ENCODE data around the gene ABHD17C.

Gene ABHD17C

DNA sequence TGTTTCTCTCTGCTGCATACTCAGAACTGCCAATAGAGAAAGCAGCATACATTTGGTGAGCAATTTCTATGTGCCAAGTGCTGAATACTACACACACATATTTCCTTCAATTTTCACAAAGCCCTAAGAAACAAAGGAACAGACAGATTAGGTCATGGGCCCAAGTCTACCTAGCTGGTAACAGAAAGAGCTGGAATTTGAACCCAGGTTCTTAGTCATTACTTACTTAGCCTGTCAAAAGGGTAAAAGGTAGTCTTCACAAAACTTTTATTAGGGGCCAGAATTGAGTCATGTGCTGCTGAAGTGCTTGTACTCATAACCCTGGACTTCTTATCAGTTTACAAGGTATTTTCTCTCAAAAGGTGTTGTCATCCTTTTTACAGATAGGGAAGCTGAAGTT is 10.4 kb upstream of the ABHD17C start:
- H3K27ac ChIP-seq = no peak overlapping the region

DNA sequence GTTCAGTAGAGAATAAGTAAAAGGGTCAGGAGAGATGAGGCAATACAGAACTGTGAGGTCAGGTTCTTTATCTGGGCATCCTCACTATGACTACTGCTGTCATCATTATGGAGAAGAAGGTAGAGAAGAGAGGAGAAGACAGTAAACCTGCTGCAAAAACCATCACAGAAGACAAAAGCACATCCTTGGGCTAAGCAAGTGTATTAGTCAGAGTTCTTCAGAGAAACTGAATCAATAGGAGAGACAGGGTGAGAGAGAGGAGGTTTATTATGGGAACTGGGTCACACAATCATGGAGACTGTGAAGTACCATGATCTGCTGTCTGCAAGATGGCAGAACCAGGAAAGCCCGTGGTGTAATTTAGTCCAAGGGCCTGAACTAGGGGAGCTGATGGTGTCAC is 9.5 kb upstream of the ABHD17C start:
- no peak overlapping the region for H3K27ac ChIP-seq
- no peak overlapping the region for H3K4me3 ChIP-seq

More for the DNA sequence above, 10.4 kb upstream of the ABHD17C start:
- H3K4me3 ChIP-seq = no peak overlapping the region

DNA sequence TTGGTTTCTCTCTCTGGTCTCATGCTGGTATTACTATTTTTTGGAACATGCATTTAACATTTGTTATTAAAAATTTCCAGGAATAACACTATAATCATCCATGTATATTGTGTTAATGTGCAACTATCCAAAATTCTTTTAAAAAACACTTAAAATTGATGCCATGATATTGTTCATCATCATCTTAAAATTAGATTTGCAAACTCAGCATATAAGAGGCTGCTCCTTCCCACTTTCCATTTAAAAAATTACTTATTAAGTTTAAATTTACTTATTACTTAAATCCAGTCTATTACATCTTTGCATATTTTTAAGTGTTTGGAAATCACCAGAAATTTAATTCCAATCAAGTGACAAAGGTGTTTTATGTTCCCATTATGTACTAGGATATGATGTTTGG is 5.8 kb upstream of the ABHD17C start:
- no peak overlapping the region for H3K4me3 ChIP-seq
- no peak overlapping the region for H3K27ac ChIP-seq

DNA sequence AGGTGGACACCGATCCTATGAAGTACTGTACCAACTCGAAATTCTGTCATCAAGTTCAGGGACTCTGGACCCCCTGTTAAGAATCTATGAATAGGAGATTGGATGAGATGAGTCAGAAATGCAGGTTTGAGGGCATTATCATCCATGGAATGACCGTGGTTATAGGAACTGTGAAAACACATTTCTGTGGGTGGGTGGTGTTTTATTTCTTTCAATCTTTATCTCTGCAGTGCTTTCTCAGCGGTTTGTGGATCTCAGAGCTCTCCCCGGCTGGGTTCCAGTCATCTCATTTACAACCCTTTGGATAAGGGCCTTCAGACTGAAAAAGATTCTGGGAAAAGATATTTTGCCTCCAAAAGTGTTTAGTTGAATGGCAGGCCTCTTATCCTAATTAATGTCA is 5.4 kb upstream of the ABHD17C start:
- Histone ChIP-seq H3K27ac (no peak overlapping the region), H3K4me3 (no peak overlapping the region)

DNA sequence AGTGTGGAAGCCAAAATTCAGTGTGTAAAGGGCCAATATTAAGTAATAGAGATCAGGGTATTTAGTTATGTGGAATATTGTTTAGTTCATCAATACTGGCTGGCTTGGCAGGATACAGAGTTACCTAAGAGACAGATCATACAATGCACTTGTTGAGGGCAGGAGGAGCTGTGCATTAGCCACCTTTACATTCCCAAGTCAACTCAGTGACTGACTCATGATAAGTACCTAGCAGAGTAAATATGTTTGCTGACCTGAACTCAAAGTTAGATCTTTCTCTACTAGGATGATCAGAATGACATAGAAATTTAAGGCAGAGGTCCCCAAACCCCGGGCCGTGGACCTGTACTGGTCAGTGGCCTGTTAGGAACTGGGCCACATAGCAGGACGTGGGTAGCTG is 3.5 kb upstream of the ABHD17C start:
- Histone ChIP-seq H3K4me3 (no peak overlapping the region), H3K27ac (no peak overlapping the region)

DNA sequence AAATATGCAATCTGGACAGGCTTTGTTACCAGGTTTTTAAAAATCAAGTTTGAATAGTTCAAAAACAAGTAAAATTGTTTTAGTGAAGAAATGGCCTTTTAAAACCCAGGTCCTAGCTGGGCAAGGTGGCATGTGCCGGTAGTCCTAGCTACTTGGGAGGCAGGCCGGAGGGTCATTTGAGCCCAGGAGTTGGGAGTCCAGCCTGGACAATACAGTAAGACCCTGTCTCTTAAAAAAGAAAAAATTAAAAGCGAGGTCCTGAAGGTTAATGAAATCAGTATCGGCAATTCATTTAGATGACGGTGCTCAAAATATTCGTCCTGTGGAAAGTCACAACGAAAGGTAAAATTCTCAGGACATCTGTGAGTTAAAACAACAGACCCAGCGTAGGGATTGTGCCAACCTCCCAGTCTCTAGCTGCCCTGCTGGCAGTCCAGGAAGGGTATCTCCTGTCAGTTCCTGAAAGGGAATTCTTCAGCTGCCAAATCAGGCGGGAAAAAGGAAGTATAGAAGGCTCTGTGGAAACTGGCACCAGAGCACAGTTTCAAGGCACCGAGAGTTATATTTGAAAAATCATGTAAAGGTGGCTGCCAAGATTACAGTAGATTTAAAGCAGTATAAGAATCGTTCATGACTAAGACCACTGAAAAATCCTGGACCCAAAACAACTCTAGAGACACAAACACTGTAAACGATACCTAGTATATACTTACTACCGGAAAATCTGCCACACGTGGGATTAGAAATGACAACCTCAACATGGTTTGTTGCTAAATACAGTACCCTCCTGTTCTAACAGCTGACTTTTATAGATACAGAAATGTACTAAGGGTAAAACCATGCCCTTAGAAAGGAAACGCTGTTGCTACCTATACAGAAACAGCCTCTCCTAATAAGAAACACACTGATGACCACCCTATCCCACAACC is 1.2 kb upstream of the ABHD17C start:
- Histone ChIP-seq H3K27ac (peak overlapping the region in 19 of 21 experiments; percentile 79 to 93 (median 90)), H3K4me3 (peak overlapping the region; percentile 63 to 77 (median 73))

DNA sequence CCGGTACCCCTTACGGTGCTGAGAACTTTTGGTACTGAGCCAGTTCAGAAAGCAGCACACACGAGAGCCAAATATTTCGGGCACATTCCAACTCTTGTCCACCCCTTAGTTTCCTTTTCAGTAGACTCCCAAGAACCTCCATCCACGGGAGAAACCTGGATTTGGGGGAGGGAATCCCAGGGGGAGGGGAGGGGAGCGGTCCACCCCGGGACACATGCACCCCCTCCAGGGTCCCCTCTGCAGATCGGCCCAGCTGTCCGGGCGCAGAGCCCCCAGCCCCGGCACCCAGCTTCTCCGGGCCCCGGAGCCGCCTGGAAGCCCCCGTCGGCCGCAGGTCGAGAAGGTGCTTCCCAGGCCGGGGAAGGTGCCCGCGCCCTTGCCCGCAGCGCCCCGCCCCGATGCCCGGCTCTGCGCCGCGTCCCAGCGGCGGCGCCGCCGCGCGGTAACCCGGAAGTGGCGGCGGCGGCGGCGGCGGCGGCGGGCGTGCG is 455 bp upstream of the ABHD17C start:
- Histone ChIP-seq H3K27ac (peak overlapping the region; percentile 76 to 93 (median 89)), H3K4me3 (peak overlapping the region; percentile 63 to 77 (median 73))

DNA sequence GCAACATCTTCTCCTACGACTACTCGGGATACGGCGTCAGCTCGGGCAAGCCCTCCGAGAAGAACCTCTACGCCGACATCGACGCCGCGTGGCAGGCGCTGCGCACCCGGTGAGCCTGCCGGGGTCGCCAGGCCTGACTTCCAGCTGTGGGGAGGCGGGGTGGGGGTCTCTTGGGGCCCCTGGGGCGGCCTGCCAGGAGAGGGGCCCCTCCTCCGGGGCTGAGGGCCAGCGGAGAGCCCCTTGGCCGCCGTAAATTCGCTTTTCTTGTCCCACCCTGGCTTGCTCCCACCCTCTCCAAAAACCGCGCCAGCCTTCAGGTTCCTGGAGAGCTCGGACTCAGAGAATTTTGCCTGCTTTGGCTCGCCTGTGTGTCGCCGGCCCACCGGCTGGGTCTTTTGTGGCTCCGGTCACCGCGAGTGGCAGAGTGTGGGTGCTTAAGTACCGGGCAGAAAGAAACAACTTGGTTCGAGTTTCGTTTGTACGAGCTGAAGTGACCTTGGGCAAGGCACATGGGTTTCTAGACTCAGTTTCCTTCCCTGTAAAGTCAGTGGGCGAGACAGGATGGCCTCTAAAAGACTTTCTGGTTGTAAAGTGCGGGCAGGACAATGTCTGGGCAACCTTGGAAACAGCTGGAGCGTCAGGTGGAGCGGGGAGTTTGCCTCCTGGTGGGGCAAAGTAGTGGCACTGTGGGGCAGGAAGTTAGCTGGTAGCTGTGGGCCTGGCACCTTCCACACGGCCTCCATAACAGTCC is 976 bp downstream of the ABHD17C start:
- peak overlapping the region in 20 of 21 experiments; percentile 34 to 93 (median 77) for H3K27ac ChIP-seq
- peak overlapping the region; percentile 46 to 83 (median 58) for H3K4me3 ChIP-seq

DNA sequence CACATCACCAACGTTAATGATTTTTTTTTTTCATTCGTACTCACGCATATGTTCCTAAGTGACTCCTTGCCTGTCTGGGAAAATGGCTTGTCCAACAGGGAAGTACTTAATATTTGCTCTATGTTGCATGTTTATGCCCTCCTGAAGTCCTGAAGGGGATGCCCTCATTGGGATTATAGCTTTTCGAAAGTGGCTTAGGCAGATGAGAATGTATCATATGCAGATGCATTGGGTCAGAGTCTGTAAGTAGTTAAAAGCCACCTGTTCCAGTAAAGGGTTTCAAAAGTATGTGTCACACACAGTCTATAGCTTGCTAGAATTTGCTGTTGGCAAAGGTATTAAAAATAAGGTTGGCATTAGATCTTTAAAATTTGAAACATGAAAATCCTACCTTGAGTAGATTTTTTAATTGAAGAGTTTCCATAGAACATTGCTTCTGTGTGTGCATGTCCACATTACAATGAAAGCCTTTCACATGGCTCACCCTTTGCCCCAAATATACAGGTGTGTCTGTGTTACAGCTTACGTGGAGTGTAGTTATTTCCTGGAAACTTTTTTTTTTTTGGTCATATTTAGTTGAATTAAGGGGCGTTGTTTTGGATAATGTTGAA is 2.1 kb downstream of the ABHD17C start:
- peak overlapping the region in 5 of 21 experiments; percentile 31 to 93 (median 82) for H3K27ac ChIP-seq
- H3K4me3 ChIP-seq = peak overlapping the region in 6 of 7 experiments; percentile 46 to 83 (median 56)

DNA sequence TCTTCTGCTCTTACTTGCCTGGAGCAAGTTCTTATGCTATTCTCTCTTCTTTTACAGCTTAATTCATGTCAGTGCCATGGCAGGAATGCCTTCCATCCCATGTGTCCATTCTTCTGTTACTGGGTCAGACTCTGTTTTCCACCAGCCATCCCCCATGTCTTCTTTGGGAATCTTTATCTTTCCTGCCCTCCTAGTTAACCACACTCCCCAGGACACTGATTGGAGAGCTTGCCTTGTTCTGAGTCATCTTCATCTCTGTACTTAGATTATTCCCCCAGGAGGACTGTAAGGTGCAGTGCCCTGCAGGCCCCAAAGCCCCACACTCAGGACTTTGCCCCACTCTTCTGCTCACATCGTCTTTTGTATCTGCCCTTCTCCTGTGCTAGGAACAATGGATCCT is 3.6 kb downstream of the ABHD17C start:
- H3K4me3 ChIP-seq = no peak overlapping the region
- H3K27ac ChIP-seq = no peak overlapping the region

DNA sequence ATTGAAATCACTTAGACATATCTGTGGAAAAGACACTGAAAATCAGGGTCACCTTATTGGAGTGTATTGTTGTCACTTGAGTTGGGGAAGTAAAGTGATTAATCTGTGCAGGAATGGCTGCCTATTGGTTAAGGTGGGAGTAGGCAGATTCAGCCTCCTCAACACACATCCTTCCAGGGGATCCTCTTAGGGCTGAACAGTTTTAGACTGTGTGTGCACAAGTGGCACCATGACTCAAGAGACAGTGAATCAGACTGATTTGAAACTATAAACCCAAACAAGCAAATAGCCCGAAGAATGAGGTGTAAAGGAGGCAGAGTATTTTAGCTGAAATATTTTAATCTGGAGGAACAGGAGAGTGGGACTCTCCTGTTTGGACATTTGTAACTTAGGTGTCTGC is 4.9 kb downstream of the ABHD17C start:
- H3K4me3 ChIP-seq = no peak overlapping the region
- H3K27ac ChIP-seq = no peak overlapping the region

DNA sequence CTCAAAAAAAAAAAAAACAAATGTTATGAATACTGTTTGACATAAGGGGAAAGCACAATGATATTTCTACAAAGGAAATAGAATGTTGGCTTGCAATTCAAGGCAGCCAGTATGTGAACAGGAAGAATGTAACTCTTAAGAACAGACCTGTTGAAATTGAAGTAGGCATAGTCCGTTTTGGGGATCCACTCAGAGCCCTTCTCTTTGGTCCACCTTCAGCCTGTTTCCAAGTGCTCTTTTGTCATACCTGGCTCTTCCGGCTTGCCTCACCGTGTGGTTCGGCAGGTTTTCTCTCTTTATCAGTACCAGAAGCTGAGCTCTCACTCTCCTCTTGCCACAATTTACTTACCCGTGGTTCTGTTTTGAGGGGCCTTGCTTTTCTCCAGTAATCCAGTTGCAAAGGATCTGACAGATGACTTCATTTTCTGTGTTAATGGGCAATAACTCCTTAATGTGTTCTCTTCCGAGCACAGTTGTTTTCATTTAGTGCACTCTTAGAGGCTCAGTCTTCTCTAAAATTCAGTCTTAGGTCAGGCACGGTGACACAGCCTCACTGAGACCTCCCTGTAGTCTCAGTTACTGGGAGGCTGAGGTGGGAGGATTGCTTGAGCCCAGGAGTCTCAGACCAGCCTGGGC is 6.7 kb downstream of the ABHD17C start:
- no peak overlapping the region for H3K4me3 ChIP-seq
- peak overlapping the region in 5 of 21 experiments; percentile 17 to 59 (median 32) for H3K27ac ChIP-seq

DNA sequence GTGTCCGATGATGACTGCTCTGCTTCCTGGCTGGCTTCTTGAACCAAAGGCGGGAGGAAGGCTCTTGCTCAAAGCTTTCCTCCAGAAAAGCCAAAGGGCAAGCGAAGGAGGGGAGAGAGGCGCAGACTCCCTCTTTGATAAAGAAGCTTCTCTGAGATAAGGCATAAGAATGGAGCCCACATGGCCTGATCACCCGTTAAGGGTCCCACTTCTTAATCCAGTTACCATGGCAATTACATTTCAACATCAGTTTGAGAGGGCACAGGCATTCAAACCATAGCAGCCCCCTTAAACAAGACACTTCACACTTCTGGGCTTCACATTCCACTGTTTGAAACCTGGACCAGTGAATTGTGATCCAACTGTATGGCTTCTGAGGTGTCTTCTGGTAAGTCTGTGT is 8.0 kb downstream of the ABHD17C start:
- H3K4me3 ChIP-seq = no peak overlapping the region
- H3K27ac ChIP-seq = no peak overlapping the region

DNA sequence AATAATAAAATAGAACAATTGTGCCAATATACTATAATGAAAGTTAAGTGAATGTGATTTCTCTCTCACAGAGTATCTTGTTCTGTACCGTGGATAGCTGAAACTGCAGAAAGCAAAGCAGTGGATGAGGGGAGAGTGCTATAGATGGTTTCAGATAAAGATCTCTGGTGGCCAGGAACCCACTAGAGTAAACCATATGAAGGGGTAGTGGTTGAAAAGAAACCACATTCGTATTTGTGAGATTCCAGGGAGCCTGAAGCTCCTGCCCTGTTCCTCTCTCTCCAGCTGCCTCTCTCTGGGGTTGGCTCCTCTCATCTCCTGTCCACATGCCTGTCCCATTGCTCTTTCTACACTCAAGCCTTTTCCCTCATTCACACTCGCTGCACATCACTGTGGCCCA is 8.9 kb downstream of the ABHD17C start:
- Histone ChIP-seq H3K27ac (no peak overlapping the region), H3K4me3 (no peak overlapping the region)

DNA sequence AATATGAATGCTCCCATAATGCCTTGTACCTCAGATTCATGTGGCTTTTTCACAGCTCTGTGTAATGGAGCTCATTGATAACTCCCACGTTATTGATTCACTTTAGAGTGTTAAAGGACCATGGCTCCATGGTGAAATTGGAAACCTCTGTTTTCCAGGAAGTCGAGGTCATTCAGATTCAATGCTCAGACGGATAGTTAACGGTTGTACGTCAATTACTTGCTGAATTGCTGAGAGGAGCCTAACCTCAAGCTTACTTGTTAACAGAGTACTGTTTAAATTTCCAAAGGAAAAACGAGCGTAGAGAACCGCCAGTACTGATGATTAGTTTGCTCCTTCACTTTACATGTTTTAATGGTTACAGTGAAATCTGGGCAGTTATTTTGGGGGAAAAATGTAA is 11.1 kb downstream of the ABHD17C start:
- H3K27ac ChIP-seq = no peak overlapping the region
- no peak overlapping the region for H3K4me3 ChIP-seq

DNA sequence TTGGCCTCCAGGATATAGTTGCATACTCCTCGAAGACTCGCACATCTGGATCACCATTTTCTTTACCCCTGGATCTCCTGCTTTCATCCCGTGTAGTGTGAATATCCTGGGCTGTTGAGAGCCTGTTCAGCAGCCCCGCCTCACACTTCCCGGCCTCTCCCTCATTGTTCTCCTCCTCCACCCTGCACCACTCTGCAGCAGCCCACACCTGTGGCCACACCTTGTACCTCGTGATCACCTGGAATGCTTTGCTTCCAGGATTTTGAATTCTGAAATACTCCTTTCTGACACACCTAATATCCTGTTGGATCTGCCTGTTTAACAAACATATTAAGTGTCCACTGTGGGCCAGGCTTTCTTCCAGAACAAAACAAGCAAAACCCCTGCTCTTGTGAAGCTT is 14.4 kb downstream of the ABHD17C start:
- peak overlapping the region in 3 of 21 experiments; percentile 14 to 59 (median 22) for H3K27ac ChIP-seq
- H3K4me3 ChIP-seq = no peak overlapping the region

DNA sequence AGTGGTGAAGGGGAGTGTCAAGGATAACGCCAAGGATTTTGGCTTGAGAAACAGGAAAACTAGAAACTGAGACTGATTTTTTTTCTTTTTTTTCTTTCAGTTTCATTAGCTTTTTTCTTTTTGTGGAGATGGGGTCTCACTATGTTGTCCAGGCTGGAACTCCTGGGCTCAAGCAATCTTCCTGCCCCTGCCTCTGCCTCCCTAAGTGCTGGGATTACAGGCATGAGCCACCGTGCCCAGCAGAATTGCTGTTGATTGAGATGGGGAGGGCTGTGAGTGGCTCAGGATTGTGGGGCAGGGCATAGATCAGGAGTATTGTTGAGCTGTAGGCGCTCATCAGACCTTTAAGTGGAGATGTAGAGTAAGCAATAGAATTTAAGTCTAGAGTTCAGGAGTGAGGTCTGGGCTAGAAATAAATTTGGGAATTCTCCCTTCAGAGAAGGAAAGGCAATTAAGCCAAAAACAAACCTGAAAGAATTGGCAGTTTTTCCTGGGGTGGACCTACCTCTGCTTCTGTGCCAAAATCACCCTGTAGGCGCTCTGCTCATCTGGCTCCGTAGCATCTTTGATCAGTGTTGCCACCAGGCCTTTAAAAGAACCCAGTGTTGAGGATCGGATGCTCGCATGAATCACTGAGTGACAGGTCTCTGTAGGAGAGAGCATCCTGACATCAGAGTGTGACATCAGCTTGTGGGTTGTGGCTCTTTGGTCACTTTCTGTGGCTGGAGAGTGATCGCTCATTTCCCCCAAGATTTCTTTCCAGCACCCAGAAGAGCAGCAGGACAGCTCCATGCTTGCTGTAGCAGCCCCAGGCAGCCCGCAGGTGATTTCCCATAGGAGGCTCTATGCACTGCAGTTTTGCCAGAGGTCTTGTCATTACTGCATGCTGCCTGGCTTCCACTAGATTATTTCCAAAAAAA is 15.8 kb downstream of the ABHD17C start:
- Histone ChIP-seq H3K4me3 (no peak overlapping the region), H3K27ac (peak overlapping the region in 1 of 21 experiments; percentile 36)

DNA sequence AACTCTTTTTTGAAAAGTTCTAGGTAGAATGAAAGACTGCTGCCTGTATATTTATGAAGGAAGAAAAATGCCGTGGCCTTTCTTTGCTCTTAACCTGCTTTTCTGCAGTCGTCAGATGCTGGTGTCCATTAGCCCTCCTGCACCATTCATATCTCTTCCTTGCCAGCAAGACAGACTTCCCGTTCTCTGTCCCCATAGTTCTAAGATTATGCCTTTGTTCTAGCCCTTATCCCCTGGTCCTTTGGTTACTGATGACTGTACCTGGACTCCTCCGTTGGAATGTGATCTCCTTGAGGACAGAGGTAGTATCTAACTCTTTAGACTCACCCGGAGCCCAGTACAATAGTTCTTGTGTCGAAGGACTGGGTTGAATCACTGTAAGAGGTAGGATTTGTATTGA is 16.8 kb downstream of the ABHD17C start:
- Histone ChIP-seq H3K4me3 (no peak overlapping the region), H3K27ac (no peak overlapping the region)

DNA sequence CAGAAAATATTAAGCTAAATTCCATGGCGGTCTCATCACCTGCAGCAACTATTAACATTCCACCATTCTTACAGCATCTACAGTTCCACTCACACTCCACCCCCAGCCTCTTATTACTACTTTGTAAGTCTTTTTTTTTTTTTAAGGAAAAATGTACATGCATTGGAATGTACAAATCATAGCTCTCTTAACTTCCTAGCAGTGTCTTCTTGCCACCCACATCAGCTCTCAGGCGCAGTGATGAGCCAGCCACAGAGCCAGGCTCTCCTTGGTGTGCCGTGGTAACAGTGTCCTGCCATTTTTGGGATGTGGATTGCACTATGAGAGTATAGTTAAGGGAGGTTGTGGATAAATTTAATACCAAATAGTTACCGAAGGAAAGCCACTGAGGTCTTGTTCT is 17.8 kb downstream of the ABHD17C start:
- H3K27ac ChIP-seq = no peak overlapping the region
- H3K4me3 ChIP-seq = no peak overlapping the region

All from skin epidermis (tissue), 12 donors.